ENCODE results near the gene DPM2.

Gene DPM2

GRCh38 chr9:127909839-127910273 is 27.8 kb downstream of the DPM2 start:
- Mint-ChIP-seq H3K4me1 (peaks cover 34% of the 10 kb centered on the region), H3K27ac (peak overlapping the region; percentile 59), H3K9me3 (no peaks in the 10 kb centered on the region), H3K27me3 (no peaks in the 10 kb centered on the region), H3K4me3 (no peak overlapping the region), H3K36me3 (no peaks in the 10 kb centered on the region)

- peak overlapping the region; percentile 12 for H3K27ac Mint-ChIP-seq
These were observed 29.1 kb downstream of the DPM2 start for GRCh38 chr9:127908660-127908926.

GRCh38 chr9:127907867-127908659 is 29.6 kb downstream of the DPM2 start:
- Mint-ChIP-seq H3K9me3 (no peaks in the 10 kb centered on the region), H3K4me1 (peaks cover 50% of the 10 kb centered on the region), H3K36me3 (no peaks in the 10 kb centered on the region), H3K27ac (peak overlapping the region; percentile 72), H3K27me3 (no peaks in the 10 kb centered on the region), H3K4me3 (no peak overlapping the region)

More at GRCh38 chr9:127908660-127908926, 29.1 kb downstream of the DPM2 start:
- H3K27me3 Mint-ChIP-seq: no peaks in the 10 kb centered on the region
- H3K36me3 Mint-ChIP-seq: no peaks in the 10 kb centered on the region
- peaks cover 45% of the 10 kb centered on the region for H3K4me1 Mint-ChIP-seq
- no peak overlapping the region for H3K4me3 Mint-ChIP-seq
- H3K9me3 Mint-ChIP-seq: no peaks in the 10 kb centered on the region

- no peaks in the 10 kb centered on the region for H3K9me3 Mint-ChIP-seq
- peak overlapping the region; percentile 89 for H3K4me3 Mint-ChIP-seq
- peak overlapping the region; percentile 99 for H3K27ac Mint-ChIP-seq
- H3K36me3 Mint-ChIP-seq: no peaks in the 10 kb centered on the region
- H3K4me1 Mint-ChIP-seq: peaks cover 57% of the 10 kb centered on the region
- H3K27me3 Mint-ChIP-seq: no peaks in the 10 kb centered on the region
These were observed 31.9 kb downstream of the DPM2 start for GRCh38 chr9:127905788-127906191.

GRCh38 chr9:127905004-127905728 is 32.5 kb downstream of the DPM2 start:
- Mint-ChIP-seq H3K4me1 (peaks cover 54% of the 10 kb centered on the region), H3K36me3 (no peaks in the 10 kb centered on the region), H3K4me3 (peak overlapping the region; percentile 89), H3K27me3 (no peaks in the 10 kb centered on the region), H3K9me3 (no peaks in the 10 kb centered on the region), H3K27ac (peak overlapping the region; percentile 99)

- Mint-ChIP-seq H3K4me3 (peak overlapping the region; percentile 89), H3K27ac (peak overlapping the region; percentile 99), H3K4me1 (peaks cover 59% of the 10 kb centered on the region), H3K9me3 (no peaks in the 10 kb centered on the region), H3K27me3 (no peaks in the 10 kb centered on the region), H3K36me3 (no peaks in the 10 kb centered on the region)
These were observed 33.1 kb downstream of the DPM2 start for GRCh38 chr9:127904561-127905003.

GRCh38 chr9:127903557-127904475 is 33.8 kb downstream of the DPM2 start:
- Mint-ChIP-seq H3K4me1 (peaks cover 59% of the 10 kb centered on the region), H3K36me3 (no peaks in the 10 kb centered on the region), H3K27ac (peak overlapping the region; percentile 99), H3K9me3 (no peaks in the 10 kb centered on the region), H3K27me3 (no peaks in the 10 kb centered on the region), H3K4me3 (peak overlapping the region; percentile 89)

DNA sequence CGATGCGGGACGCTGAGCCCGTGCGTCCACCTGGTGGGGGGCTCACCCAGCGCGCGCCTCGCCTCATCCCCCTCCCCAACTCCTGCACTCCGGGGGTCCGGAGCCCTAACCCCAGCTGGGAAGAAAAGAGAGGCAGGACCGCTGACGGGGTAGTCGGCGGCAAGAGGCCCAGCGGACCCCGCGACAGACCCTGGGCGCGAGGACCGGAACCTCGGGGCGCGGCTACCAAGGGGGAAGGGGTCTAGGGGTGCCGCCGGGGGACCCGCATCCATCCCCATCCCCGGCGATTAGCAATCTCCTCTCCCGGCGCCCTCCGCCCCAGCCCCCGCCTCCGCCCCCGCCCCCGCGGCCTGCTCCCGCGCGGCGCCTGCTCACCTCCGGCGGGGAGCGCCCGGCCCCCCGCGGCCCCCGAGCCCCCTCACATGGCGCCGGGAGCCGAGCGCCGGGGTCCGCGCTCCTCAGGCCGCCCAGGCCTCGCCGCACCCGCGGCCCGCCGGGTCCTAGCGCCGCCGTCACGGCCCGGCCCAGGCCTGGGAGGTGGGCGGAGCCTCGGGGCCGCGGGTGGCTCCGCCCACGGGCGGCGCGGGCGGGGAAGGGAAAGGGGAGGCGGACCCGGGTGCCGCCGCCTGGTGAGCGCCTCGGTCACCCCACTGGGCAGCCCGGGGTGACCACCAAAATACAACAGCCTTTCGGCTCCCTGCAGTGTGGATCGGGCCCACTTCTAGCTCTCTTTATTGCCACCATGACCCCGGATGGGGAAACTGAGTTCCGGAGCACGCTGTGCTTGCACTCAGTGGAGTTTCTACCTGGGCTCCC is 38.3 kb downstream of the DPM2 start, which contains the start of gene ST6GALNAC6:
Gene ST6GALNAC6 (minus strand): TSS at position 476 of the 816 bp plus-strand sequence. CDS start 1,622 bp downstream, outside the sequence.
- Mint-ChIP-seq H3K4me3 (peak within 1 kb of the TSS; percentile 90), H3K36me3 (peaks cover 14% of the 10 kb centered on the region), H3K27ac (peak within 1 kb of the TSS; percentile 95), H3K9me3 (no peaks in the 10 kb centered on the region), H3K27me3 (no peaks in the 10 kb centered on the region), H3K4me1 (peaks cover 42% of the 10 kb centered on the region)

DNA sequence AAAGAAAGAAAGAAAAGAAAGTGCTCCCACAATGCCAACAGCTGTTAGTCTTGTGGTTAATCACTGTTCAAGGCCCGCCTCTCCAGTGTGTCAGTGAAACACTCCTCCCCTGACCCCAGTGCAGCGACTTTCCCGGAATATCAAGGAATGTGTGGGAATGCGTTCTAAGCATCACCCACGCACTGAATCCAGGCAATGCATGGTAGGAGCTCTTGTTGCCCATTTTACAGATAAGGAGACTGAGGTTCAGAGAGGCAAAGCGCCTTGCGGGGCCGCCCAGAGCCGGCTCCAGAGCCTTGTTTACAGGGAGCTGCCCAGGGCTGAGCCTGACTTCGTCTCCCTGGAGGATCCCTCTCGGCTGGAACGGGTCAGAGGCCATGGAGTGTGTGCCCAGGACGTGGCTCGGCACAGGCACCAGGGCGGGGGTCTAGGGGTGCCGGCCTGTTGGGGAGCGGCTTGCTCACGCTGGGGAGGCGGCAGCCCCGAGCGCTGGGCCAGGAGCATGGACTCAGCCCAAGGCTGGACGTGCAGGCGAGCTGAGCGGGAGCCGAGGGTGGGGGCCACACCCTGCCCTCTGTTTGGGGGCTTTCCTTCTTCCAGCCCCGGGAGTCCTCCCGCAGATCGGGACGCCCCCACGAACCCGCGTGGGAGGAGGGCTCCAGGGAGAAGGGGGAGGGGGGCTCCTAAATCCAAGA is 39.1 kb downstream of the DPM2 start:
- H3K4me1 Mint-ChIP-seq: peaks cover 41% of the 10 kb centered on the region
- H3K4me3 Mint-ChIP-seq: peak overlapping the region; percentile 89
- H3K36me3 Mint-ChIP-seq: peaks cover 22% of the 10 kb centered on the region
- H3K9me3 Mint-ChIP-seq: no peaks in the 10 kb centered on the region
- H3K27me3 Mint-ChIP-seq: no peaks in the 10 kb centered on the region
- H3K27ac Mint-ChIP-seq: peak overlapping the region; percentile 95

- peak overlapping the region; percentile 54 for H3K4me3 Mint-ChIP-seq
- no peaks in the 10 kb centered on the region for H3K27me3 Mint-ChIP-seq
- peaks cover 33% of the 10 kb centered on the region for H3K36me3 Mint-ChIP-seq
- peaks cover 35% of the 10 kb centered on the region for H3K4me1 Mint-ChIP-seq
- no peaks in the 10 kb centered on the region for H3K9me3 Mint-ChIP-seq
- no peak overlapping the region for H3K27ac Mint-ChIP-seq
These were observed 40.4 kb downstream of the DPM2 start for GRCh38 chr9:127897193-127897692.

GRCh38 chr9:127896395-127897192 is 41.1 kb downstream of the DPM2 start:
- H3K9me3 Mint-ChIP-seq: no peaks in the 10 kb centered on the region

GRCh38 chr9:127895811-127896210 is 41.8 kb downstream of the DPM2 start:
- H3K27ac Mint-ChIP-seq: no peak overlapping the region
- H3K4me1 Mint-ChIP-seq: peaks cover 24% of the 10 kb centered on the region
- no peaks in the 10 kb centered on the region for H3K27me3 Mint-ChIP-seq
- peaks cover 33% of the 10 kb centered on the region for H3K36me3 Mint-ChIP-seq
- H3K4me3 Mint-ChIP-seq: no peak overlapping the region
- no peaks in the 10 kb centered on the region for H3K9me3 Mint-ChIP-seq

More at GRCh38 chr9:127896395-127897192, 41.1 kb downstream of the DPM2 start:
- Mint-ChIP-seq H3K27me3 (no peaks in the 10 kb centered on the region), H3K36me3 (peaks cover 33% of the 10 kb centered on the region), H3K27ac (no peak overlapping the region), H3K4me1 (peaks cover 29% of the 10 kb centered on the region), H3K4me3 (no peak overlapping the region)

- no peaks in the 10 kb centered on the region for H3K9me3 Mint-ChIP-seq
- H3K4me3 Mint-ChIP-seq: no peak overlapping the region
- no peak overlapping the region for H3K27ac Mint-ChIP-seq
- H3K4me1 Mint-ChIP-seq: peaks cover 16% of the 10 kb centered on the region
- H3K27me3 Mint-ChIP-seq: no peaks in the 10 kb centered on the region
- peaks cover 34% of the 10 kb centered on the region for H3K36me3 Mint-ChIP-seq
These were observed 44.3 kb downstream of the DPM2 start for GRCh38 chr9:127893392-127893791.

All from activated naive CD4-positive, alpha-beta T cell treated with anti-CD3 and anti-CD28 coated beads, Interleukin-2, amount 50 U/mL, for 24 hours (primary cell).